ENCODE data around the gene MLKL.

GRCh38 chr16:74698222-74698621 lies 2.4 kb downstream of the MLKL start:
- TF ChIP-seq CTCF (IDR thresholded peaks at IDR 0.05) (no peak), POLR2A (IDR thresholded peaks at IDR 0.05) (no peak)
